ENCODE data around the gene HMX1. TPM values are rescaled to one million over a fixed set of nuclear protein-coding genes. Genes with fewer than 3 reads are reported as not detected.

Gene HMX1
- total and polyA plus RNA-seq, 2 experiments from 2014 or later = not detected

- H3K27me3 ChIP-seq (replicated peaks; ENCODE audit: insufficient read depth) = peaks cover 14% of the 10 kb centered on the region
- peaks cover 15% of the 10 kb centered on the region for H3K4me1 ChIP-seq (ENCODE audit: insufficient read depth)
- no peaks in the 10 kb centered on the region for H3K36me3 ChIP-seq (ENCODE audit: low read depth)
- peaks cover 8% of the 10 kb centered on the region; the same call in 1 of the 2 replicates for H3F3A ChIP-seq (ENCODE audit: insufficient read depth)
- 0 out of 2 replicates have a peak overlapping the region, but pooled peaks have one; percentile 26 for H3K9ac ChIP-seq
- no peaks in the 10 kb centered on the region for H3K9me2 ChIP-seq (ENCODE audit: insufficient read depth)
- H4K20me1 ChIP-seq (ENCODE audit: insufficient read depth) = no peaks in the 10 kb centered on the region
- no peak overlapping the region for H2AFZ ChIP-seq
- H3K79me2 ChIP-seq (ENCODE audit: insufficient read depth) = no peaks in the 10 kb centered on the region
- no peak overlapping the region for H3K4me3 ChIP-seq
- TF ChIP-seq EZH2 (IDR thresholded peaks at IDR 0.05; ENCODE audit: insufficient read depth, poor library complexity, severe bottlenecking) = no peak
- TF ChIP-seq EZH2phosphoT487 (IDR thresholded peaks at IDR 0.05; ENCODE audit: insufficient read depth, low read depth) = no peak
- no peaks in the 10 kb centered on the region for H3K9me3 ChIP-seq (ENCODE audit: low read depth)
- 18% methylated on average over 12 to 15 of the region's 15 CpGs for WGBS, 2 experiments (ENCODE audit: low coverage in 1 of 2, low lambda C conversion rate in 2 of 2, missing lambda C conversion rate in 2 of 2)
- no peak overlapping the region for H3K4me2 ChIP-seq (ENCODE audit: unreplicated experiment)
- peak; percentile 71 for DNase-seq
- no peak overlapping the region; the same call in 1 of the 2 replicates for H3K27ac ChIP-seq
- in situ Hi-C loops (cut with MboI) = no loop called here
Measured at GRCh38 chr4:8910822-8911315, 39.2 kb upstream of the HMX1 start.

DNA sequence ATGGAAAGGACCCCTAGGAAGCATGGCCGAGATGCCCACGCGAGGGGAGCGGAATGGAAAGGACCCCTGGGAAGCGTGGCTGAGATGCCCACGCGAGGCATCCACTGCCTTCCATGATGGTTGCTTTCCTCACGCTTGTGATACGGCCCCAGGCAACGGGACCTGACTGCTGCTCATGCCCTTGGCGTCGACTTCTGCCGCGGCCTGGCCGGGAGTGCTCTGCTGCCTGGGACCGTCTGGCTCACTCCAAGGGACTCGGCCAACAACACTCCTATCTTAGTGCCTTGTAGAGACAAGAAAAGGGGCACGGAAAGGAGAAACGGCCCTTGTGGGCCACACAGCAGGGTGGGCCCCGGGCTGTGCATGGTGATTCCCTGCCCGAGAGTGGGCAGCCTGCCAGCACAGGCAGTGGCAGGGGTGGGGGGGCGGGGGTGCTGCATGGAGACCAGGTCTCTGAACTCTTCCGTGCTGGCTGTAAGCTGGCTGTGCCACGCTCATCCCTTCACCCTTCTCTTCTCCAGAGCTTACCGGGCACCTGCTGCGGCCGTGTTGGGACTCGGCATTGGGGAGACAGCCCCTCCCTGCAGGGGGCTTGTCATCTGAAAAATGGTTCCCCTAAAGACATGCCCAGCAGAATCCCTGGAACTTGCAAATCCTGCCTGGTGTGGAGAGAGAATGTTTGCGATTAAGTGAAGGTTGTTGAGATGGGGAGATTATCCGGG lies 38.6 kb upstream of the HMX1 start:
- in situ Hi-C loops (cut with MboI) = no loop called here
- no peak overlapping the region for H3K4me2 ChIP-seq (ENCODE audit: unreplicated experiment)
- H3K4me3 ChIP-seq = no peak overlapping the region
- no peaks in the 10 kb centered on the region for H3K79me2 ChIP-seq (ENCODE audit: insufficient read depth)
- H3K9ac ChIP-seq = no peak overlapping the region
- H3K27me3 ChIP-seq (replicated peaks; ENCODE audit: insufficient read depth) = peaks cover 18% of the 10 kb centered on the region
- no peaks in the 10 kb centered on the region for H3K9me3 ChIP-seq (ENCODE audit: low read depth)
- no peaks in the 10 kb centered on the region for H3K9me2 ChIP-seq (ENCODE audit: insufficient read depth)
- peaks cover 8% of the 10 kb centered on the region; the same call in 1 of the 2 replicates for H3F3A ChIP-seq (ENCODE audit: insufficient read depth)
- H3K27ac ChIP-seq = no peak overlapping the region
- no peaks in the 10 kb centered on the region for H3K36me3 ChIP-seq (ENCODE audit: low read depth)
- DNase-seq = no peak
- H4K20me1 ChIP-seq (ENCODE audit: insufficient read depth) = no peaks in the 10 kb centered on the region
- no peak overlapping the region for H2AFZ ChIP-seq
- TF ChIP-seq EZH2 (IDR thresholded peaks at IDR 0.05; ENCODE audit: insufficient read depth, poor library complexity, severe bottlenecking) = no peak
- TF ChIP-seq EZH2phosphoT487 (IDR thresholded peaks at IDR 0.05; ENCODE audit: insufficient read depth, low read depth) = no peak
- peaks cover 15% of the 10 kb centered on the region for H3K4me1 ChIP-seq (ENCODE audit: insufficient read depth)
- WGBS, 2 experiments (ENCODE audit: low coverage in 1 of 2, low lambda C conversion rate in 2 of 2, missing lambda C conversion rate in 2 of 2) = 58% methylated on average over 29 to 30 of the region's 30 CpGs

DNA sequence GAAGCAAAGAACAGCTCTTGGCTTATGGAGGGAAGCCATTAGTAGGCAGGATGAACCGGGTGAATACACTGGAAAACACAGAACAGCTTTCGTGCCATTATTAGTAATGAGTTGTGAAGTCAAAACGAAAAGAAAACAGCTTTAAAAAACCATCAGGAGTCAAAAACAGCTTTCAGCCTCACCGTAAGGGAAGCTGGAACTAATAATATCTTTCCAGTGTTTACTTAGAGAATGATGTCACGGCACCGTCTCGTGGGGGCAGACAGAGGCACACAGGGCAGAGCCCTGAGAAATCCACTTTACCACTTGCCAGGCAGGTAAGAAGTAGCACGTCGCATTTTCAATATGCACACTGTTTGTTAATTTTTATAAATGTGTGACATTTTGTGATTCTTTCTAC lies 37.9 kb upstream of the HMX1 start:
- WGBS, 2 experiments (ENCODE audit: low coverage in 1 of 2, low lambda C conversion rate in 2 of 2, missing lambda C conversion rate in 2 of 2) = 25% methylated on average over 9 of the region's 9 CpGs

DNA sequence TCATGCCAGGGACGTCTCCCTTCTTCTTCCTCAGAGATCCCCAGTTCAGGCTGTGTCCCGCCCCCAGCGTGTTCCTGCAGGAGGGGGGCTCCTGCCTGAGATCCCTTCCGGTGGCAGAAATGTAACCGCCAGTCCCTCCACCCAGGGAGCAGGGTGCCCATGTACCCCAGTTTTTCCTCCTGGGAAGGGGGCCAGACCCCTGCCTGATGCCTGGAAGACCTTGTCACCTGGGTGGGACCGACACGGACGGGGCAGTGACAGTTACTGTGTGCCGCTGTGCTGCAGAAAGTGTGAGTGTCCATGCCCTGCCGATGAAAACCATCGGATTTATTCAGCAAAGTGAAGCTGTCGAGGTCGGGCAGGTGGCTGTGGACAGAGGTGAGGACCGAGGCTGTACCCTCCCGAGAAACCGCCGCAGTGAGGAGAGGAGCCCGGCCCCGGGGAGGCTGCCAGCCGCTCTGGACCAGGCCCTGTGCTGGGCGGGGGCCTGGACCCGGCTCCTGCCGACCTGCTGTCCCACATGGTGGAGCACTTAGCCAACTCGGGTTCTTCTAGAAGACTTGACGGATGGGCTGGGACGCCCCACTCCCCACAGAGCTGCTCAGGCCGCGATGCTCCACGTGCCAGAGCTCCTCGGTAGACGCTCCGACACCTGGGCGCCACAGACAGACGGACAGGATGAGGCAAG lies 36.7 kb upstream of the HMX1 start:
- Histone ChIP-seq H3K36me3 (ENCODE audit: low read depth) (no peaks in the 10 kb centered on the region), H3K9ac (no peak overlapping the region), H3F3A (ENCODE audit: insufficient read depth) (peaks cover 8% of the 10 kb centered on the region; the same call in 1 of the 2 replicates), H3K4me2 (ENCODE audit: unreplicated experiment) (no peak overlapping the region), H3K27ac (no peak overlapping the region), H4K20me1 (ENCODE audit: insufficient read depth) (no peaks in the 10 kb centered on the region), H2AFZ (no peak overlapping the region), H3K27me3 (replicated peaks; ENCODE audit: insufficient read depth) (peaks cover 19% of the 10 kb centered on the region), H3K9me3 (ENCODE audit: low read depth) (no peaks in the 10 kb centered on the region), H3K9me2 (ENCODE audit: insufficient read depth) (no peaks in the 10 kb centered on the region), H3K4me3 (no peak overlapping the region), H3K4me1 (ENCODE audit: insufficient read depth) (peaks cover 15% of the 10 kb centered on the region), H3K79me2 (ENCODE audit: insufficient read depth) (no peaks in the 10 kb centered on the region)
- no peak for DNase-seq
- TF ChIP-seq EZH2 (IDR thresholded peaks at IDR 0.05; ENCODE audit: insufficient read depth, poor library complexity, severe bottlenecking) (no peak), EZH2phosphoT487 (IDR thresholded peaks at IDR 0.05; ENCODE audit: insufficient read depth, low read depth) (no peak)
- WGBS, 2 experiments (ENCODE audit: low coverage in 1 of 2, low lambda C conversion rate in 2 of 2, missing lambda C conversion rate in 2 of 2) = 67 to 72% methylated on average over 34 of the region's 34 CpGs
- in situ Hi-C loops (cut with MboI) = no loop called here

More for the DNA sequence above, 37.9 kb upstream of the HMX1 start:
- Histone ChIP-seq H4K20me1 (ENCODE audit: insufficient read depth) (no peaks in the 10 kb centered on the region), H3K36me3 (ENCODE audit: low read depth) (no peaks in the 10 kb centered on the region), H3F3A (ENCODE audit: insufficient read depth) (peaks cover 8% of the 10 kb centered on the region; the same call in 1 of the 2 replicates), H3K4me1 (ENCODE audit: insufficient read depth) (peaks cover 15% of the 10 kb centered on the region), H3K79me2 (ENCODE audit: insufficient read depth) (no peaks in the 10 kb centered on the region), H2AFZ (no peak overlapping the region), H3K27ac (no peak overlapping the region), H3K9me2 (ENCODE audit: insufficient read depth) (no peaks in the 10 kb centered on the region), H3K27me3 (replicated peaks; ENCODE audit: insufficient read depth) (peaks cover 19% of the 10 kb centered on the region), H3K9ac (no peak overlapping the region), H3K4me3 (no peak overlapping the region), H3K4me2 (ENCODE audit: unreplicated experiment) (no peak overlapping the region), H3K9me3 (ENCODE audit: low read depth) (no peaks in the 10 kb centered on the region)
- DNase-seq = peak; percentile 52
- in situ Hi-C loops (cut with MboI) = no loop called here
- TF ChIP-seq EZH2phosphoT487 (IDR thresholded peaks at IDR 0.05; ENCODE audit: insufficient read depth, low read depth) (no peak), EZH2 (IDR thresholded peaks at IDR 0.05; ENCODE audit: insufficient read depth, poor library complexity, severe bottlenecking) (no peak)
